NCI-H2171 (cell line): Measurements from ENCODE around the gene ZNF791.
"Not testable (repeated sequence)": the region's sequence is repeated elsewhere in the genome, so short reads cannot be mapped to it uniquely, and the experiment has no call there.

ENCODE experiments used
- DNase-seq: peaks from one replicate; lab custom pipeline; 2025; lab: John Stamatoyannopoulos, UW

The ZNF791 gene

GRCh38 chr19:12610540-12611360 is at the start of gene ZNF791, which contains the start of gene ZNF490:
TSS of gene ZNF791 (plus strand) at chr19:12610920. CDS start at chr19:12611080, 160 bp downstream.
TSS of gene ZNF490 (minus strand) at chr19:12610813. CDS start at chr19:12610680, 133 bp downstream.
- peak; percentile 99 for DNase-seq

GRCh38 chr19:12564016-12564664 is 46.6 kb upstream of the ZNF791 start:
- DNase-seq = peak; percentile 35

- DNase-seq = not testable (repeated sequence)
Measured at GRCh38 chr19:12566380-12566779, 44.3 kb upstream of the ZNF791 start.

- no peak for DNase-seq
Measured at GRCh38 chr19:12567951-12568350, 42.8 kb upstream of the ZNF791 start.

GRCh38 chr19:12574036-12574435 is 36.7 kb upstream of the ZNF791 start:
- DNase-seq = peak; percentile 81

- DNase-seq = no peak
Measured at GRCh38 chr19:12578641-12579040, 32.1 kb upstream of the ZNF791 start.

- no peak for DNase-seq
Measured at GRCh38 chr19:12580180-12580694, 30.5 kb upstream of the ZNF791 start.

GRCh38 chr19:12581100-12581499 is 29.6 kb upstream of the ZNF791 start:
- no peak for DNase-seq

- no peak for DNase-seq
Measured at GRCh38 chr19:12596485-12596884, 14.2 kb upstream of the ZNF791 start.

- no peak for DNase-seq
Measured at GRCh38 chr19:12596927-12597548, 13.7 kb upstream of the ZNF791 start.

- no peak for DNase-seq
Measured at GRCh38 chr19:12597594-12597993, 13.1 kb upstream of the ZNF791 start.

GRCh38 chr19:12603714-12604113 is 7.0 kb upstream of the ZNF791 start:
- DNase-seq = no peak

GRCh38 chr19:12606796-12607195 is 3.9 kb upstream of the ZNF791 start:
- no peak for DNase-seq

- no peak for DNase-seq
Measured at GRCh38 chr19:12607631-12608030, 3.1 kb upstream of the ZNF791 start.

- DNase-seq = peak; percentile 79
Measured at GRCh38 chr19:12611361-12611699, 610 bp downstream of the ZNF791 start.

GRCh38 chr19:12617646-12618045 is 6.9 kb downstream of the ZNF791 start:
- no peak for DNase-seq

GRCh38 chr19:12621253-12622024 is 10.7 kb downstream of the ZNF791 start:
- DNase-seq = not testable (repeated sequence)

GRCh38 chr19:12623361-12624031 is 12.8 kb downstream of the ZNF791 start:
- no peak for DNase-seq

- no peak for DNase-seq
Measured at GRCh38 chr19:12626958-12627357, 16.2 kb downstream of the ZNF791 start.

GRCh38 chr19:12628040-12629022 is 17.6 kb downstream of the ZNF791 start:
- DNase-seq = no peak
